K562 (cell line): ENCODE data around the gene GPN3. TPM values are rescaled to one million over a fixed set of nuclear protein-coding genes. Genes with fewer than 3 reads are reported as not detected.

Experiments
- ATAC-seq: fragments of 200-7000 bp; cut with Tn5 transposase; 3 replicates; pipeline ENCODE4 v1.9.1; 2020; ENCODE audit warnings: moderate library complexity
- BruUV-seq: library from RNA; stranded (reverse); fragments of 400-500 nt; replicated peaks from 2 replicates; lab custom pipeline; 2021; lab: Mats Ljungman, UMichigan
- CTCF ChIA-PET: fragments of 300-600 bp; formaldehyde crosslinking; extraction: SDS; loops from one replicate; lab custom pipeline; 2021; ENCODE audit warnings: low intra/inter-chr PET ratio; lab: Yijun Ruan, JAX
- POLR2A ChIA-PET: fragments of 300-600, 350-650 bp; sonication (Branson Sonifier 250); formaldehyde crosslinking; extraction: SDS; loops from one replicate; lab custom pipeline; 2021; ENCODE audit warnings: antibody characterized with exemption, inconsistent platforms; lab: Yijun Ruan, JAX
- DNase-seq, 4 experiments: peaks; one replicate each; pipeline versions ENCODE4 v3.0.0 to v3.0.0-alpha.2; 2011 to 2018; ENCODE audit warnings: low spot score in 3 of 4, mixed read lengths in 3 of 4; ENCODE audit errors: extremely low read depth in 1 of 4
- FAIRE-seq: peaks from 2 replicates; lab custom pipeline; 2011; peaks lifted over from hg19 to GRCh38; lab: Jason Lieb, UNC
- H2AFZ ChIP-seq: 2 replicates; pipeline ENCODE4 v1.6.0; 2011; ENCODE audit warnings: low read depth, low read length, control low read depth, inconsistent platforms
- H3K27ac ChIP-seq: fragments of 200-600 bp; 3 replicates; pipeline ENCODE4 v1.8.0; 2011; ENCODE audit warnings: low read depth, mild to moderate bottlenecking, control low read depth, inconsistent platforms, low read length, moderate library complexity, mixed read lengths; ENCODE audit errors: extremely low read depth
- H3K27me3 ChIP-seq, 2 experiments: fragments of 300-600 bp in 1 of 2; 2 replicates in 1 of 2; 3 replicates in 1 of 2; pipeline versions ENCODE4 v1.6.0 to v1.8.0; 2011; ENCODE audit warnings: inconsistent platforms in 2 of 2, low read length in 2 of 2, mild to moderate bottlenecking in 1 of 2, mixed read lengths in 1 of 2, moderate library complexity in 1 of 2; ENCODE audit not compliant: control insufficient read depth in 2 of 2, insufficient read depth in 2 of 2
- H3K36me3 ChIP-seq: fragments of 300-600 bp; 3 replicates; pipeline ENCODE4 v1.8.0; 2011; ENCODE audit warnings: mild to moderate bottlenecking, low read length, inconsistent platforms; ENCODE audit not compliant: control insufficient read depth, insufficient read depth
- H3K4me1 ChIP-seq, 2 experiments: fragments of 200-600 bp in 1 of 2; replicated peaks in 1 of 2; 2 replicates in 1 of 2; 3 replicates in 1 of 2; pipeline versions ENCODE4 v1.5.1 to v1.8.0; 2011; ENCODE audit warnings: inconsistent platforms in 2 of 2, low read length in 2 of 2, mild to moderate bottlenecking in 1 of 2, mixed read lengths in 1 of 2, moderate library complexity in 1 of 2; ENCODE audit not compliant: control insufficient read depth in 2 of 2, insufficient read depth in 2 of 2
- H3K4me2 ChIP-seq: 2 replicates; pipeline ENCODE4 v1.6.1; 2011; ENCODE audit warnings: low read length, control low read depth, inconsistent platforms, mixed read lengths; ENCODE audit not compliant: insufficient read depth
- H3K4me3 ChIP-seq: fragments of 200-600 bp; sonication (generic), shearing (Covaris generic); 2 replicates; pipeline ENCODE4 v1.5.1; 2016; ENCODE audit warnings: control low read depth, inconsistent platforms
- H3K79me2 ChIP-seq: fragments of 200-600 bp; 3 replicates; pipeline ENCODE4 v1.8.0; 2011; ENCODE audit warnings: low read length, inconsistent platforms; ENCODE audit not compliant: control insufficient read depth, insufficient read depth
- H3K9ac ChIP-seq, 2 experiments: 2 replicates each; pipeline versions ENCODE4 v1.6.0 to v1.6.1; 2011; ENCODE audit warnings: low read depth in 2 of 2, low read length in 2 of 2, control low read depth in 1 of 2, inconsistent platforms in 1 of 2, mild to moderate bottlenecking in 1 of 2, mixed read lengths in 1 of 2; ENCODE audit not compliant: insufficient read depth in 1 of 2
- H3K9me1 ChIP-seq: one replicate; pipeline ENCODE4 v1.6.0; 2011; ENCODE audit warnings: inconsistent platforms, mild to moderate bottlenecking, low read length, moderate library complexity; ENCODE audit not compliant: control insufficient read depth, insufficient read depth
- H3K9me3 ChIP-seq: replicated peaks from 2 replicates; pipeline ENCODE4 v1.5.1; 2011; ENCODE audit warnings: low read depth, low read length, inconsistent platforms; ENCODE audit not compliant: control insufficient read depth, insufficient read depth
- H4K20me1 ChIP-seq: replicated peaks from 2 replicates; pipeline ENCODE4 v1.6.1; 2011; ENCODE audit warnings: low read length, inconsistent platforms, mixed read lengths; ENCODE audit not compliant: control insufficient read depth, insufficient read depth
- MCM3 ChIP-seq: fragments of 450-650 bp; IDR thresholded peaks from 2 replicates; pipeline ENCODE4 v1.6.1; 2016
- NFIC ChIP-seq: fragments of 450-650 bp; IDR thresholded peaks from 2 replicates; pipeline ENCODE4 v1.6.1; 2017; ENCODE audit warnings: mild to moderate bottlenecking, inconsistent platforms
- NFIX ChIP-seq: fragments of 250-450 bp; sonication (Bioruptor Pico); IDR thresholded peaks from 2 replicates; pipeline ENCODE4 v1.4.0; 2020; ENCODE audit warnings: low read depth, mild to moderate bottlenecking, moderate library complexity
- SMAD1 ChIP-seq: fragments of 150-350 bp; IDR thresholded peaks from 2 replicates; pipeline ENCODE4 v1.6.1; 2014; ENCODE audit warnings: low read length, low read depth; ENCODE audit not compliant: partially characterized antibody
- ZBTB5 ChIP-seq: fragments of 450-650 bp; IDR thresholded peaks from 2 replicates; pipeline ENCODE4 v1.6.1; 2017; ENCODE audit warnings: antibody characterized with exemption
- WGBS: fragments of 100-300 bp; shearing (Covaris generic); methylation state at CpG from one replicate; pipeline ENCODE4 v1.1.6; 2016; ENCODE audit warnings: low coverage, mixed read lengths; ENCODE audit not compliant: insufficient coverage; ENCODE audit errors: missing lambda C conversion rate; 5-methylcytosine and 5-hydroxymethylcytosine counted together
- in situ Hi-C: fragments of 300-500 bp; cut with MboI; formaldehyde crosslinking; loops from 4 replicates; pipeline ENCODE4 v1.15.0; 2018; ENCODE audit warnings: inconsistent platforms, mixed read lengths
- intact Hi-C: fragments of 100-400 bp; cut with micrococcal nuclease; formaldehyde crosslinking; loops from 2 replicates; pipeline ENCODE4 v1.14.2; 2022
- polyA plus RNA-seq, 8 experiments: library from polyadenylated mRNA; depleted of rRNA in 4 of 8; stranded (reverse) in 5 of 8; unstranded in 3 of 8; fragments of >200 nt; fragmentation: Nextera tagmentation in 2 of 8; fragmentation: Illumina TruSeq in 1 of 8; extraction: Ambion mirVana in 2 of 8; extraction: Trizol in 1 of 8; gene quantifications; 2 replicates each; pipeline versions ENCODE4 v1.2.1 to v1.2.3, GENCODE V29; 2011 to 2014; ENCODE audit warnings: inconsistent platforms in 1 of 8, missing spikeins in 1 of 8
- total RNA-seq, 7 experiments: library from RNA; depleted of rRNA in 6 of 7; stranded (reverse); fragments of >200 nt in 6 of 7; fragmentation: Illumina TruSeq in 2 of 7; extraction: Trizol in 2 of 7; gene quantifications; 2 replicates each; pipeline versions ENCODE4 v1.2.1 to v1.2.3, GENCODE V29; 2011 to 2021; ENCODE audit warnings: low replicate concordance in 1 of 7

Gene GPN3
- total and polyA plus RNA-seq, 9 of the 15 experiments (the other 6 are each of a cell fraction or from before 2014, with no cell fraction given) = 35.8 to 123 (median 64.2) TPM

GRCh38 chr12:110503432-110503831, 35.4 kb upstream of the GPN3 start:
- no peaks in the 10 kb centered on the region; the same call in 1 of the 2 replicates for H3K9me3 ChIP-seq
- in situ Hi-C loops = no loop called here

More at GRCh38 chr12:110503432-110503831, 35.4 kb upstream of the GPN3 start:
- Histone ChIP-seq H3K4me1 (peaks cover 13 to 21% of the 10 kb centered on the region in 2 experiments), H3K9me1 (no peaks in the 10 kb centered on the region), H3K79me2 (peaks cover 39% of the 10 kb centered on the region), H3K36me3 (peaks cover 18% of the 10 kb centered on the region; the same call in 2 of the 3 replicates), H3K27ac (no peak overlapping the region), H3K4me3 (no peak overlapping the region), H3K4me2 (no peak overlapping the region), H2AFZ (0 out of 2 replicates have a peak overlapping the region, but pooled peaks have one; percentile 98), H3K27me3 (no peaks in the 10 kb centered on the region), H4K20me1 (no peaks in the 10 kb centered on the region), H3K9ac (no peak overlapping the region)
- FAIRE-seq = no peak
- BruUV-seq = no TSS peak
- CTCF ChIA-PET = no interaction called here
- 24% methylated on average over 1 of the region's 1 CpG for WGBS
- POLR2A ChIA-PET = interaction anchor here (0.8 to 1.2 kb wide), 2 partner anchors 34 to 59 kb away, joined by 3 read pairs; no protein-coding TSS in a partner anchor
- intact Hi-C loops = no loop called here
- DNase-seq = no peak
- TF ChIP-seq ZBTB5 = no peak
- TF ChIP-seq NFIC = peak; percentile 96
- TF ChIP-seq MCM3 = no peak
- peak; percentile 32 for TF ChIP-seq SMAD1
- TF ChIP-seq NFIX (CRISPR knock-in tag) = peak; percentile 88
- no peak for ATAC-seq
